ENCODE measurements around the gene IQSEC1. TPM values are rescaled to one million over a fixed set of nuclear protein-coding genes. Genes with fewer than 3 reads are reported as not detected.
A peak's percentile ranks its signal among the peaks of the same experiment; 100 is the strongest.

IQSEC1 gene
- total and polyA plus RNA-seq, 2 donors (not counting 1 experiment from before 2014, with no cell fraction given) = 4.3 to 18.2 TPM

DNA sequence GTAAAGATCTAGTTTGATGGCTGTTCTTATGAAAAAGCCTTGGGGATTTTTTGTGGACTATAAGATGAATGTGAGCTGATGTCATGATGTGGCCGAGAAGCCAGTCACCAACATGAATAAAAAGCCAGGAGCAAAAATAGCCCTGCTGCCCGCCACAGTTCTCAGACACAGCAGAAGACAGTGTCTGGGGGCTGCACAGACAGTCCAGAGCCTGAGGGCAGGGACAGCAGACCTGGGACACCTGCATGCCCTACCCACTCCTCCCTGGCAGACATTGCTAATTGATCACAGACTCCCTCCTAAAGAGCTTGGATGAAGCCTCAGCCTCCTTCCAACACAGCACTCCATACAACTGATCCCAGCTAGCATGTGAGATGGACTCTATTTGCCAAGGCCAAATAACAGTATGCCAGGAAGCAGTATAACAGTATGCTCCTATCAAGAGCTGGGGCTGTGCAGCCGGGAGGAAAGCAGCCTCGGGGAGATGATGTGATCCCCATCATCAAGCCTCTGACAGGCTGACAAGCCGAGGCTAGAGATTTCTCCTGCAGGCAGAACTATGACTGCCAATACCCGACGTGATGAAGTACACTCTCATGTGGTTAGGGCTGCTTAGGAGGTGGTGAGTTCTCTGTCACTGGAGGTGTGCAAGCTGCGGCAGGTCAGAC lies 126.4 kb downstream of the IQSEC1 start:
- Histone ChIP-seq H3K79me2 (ENCODE audit: control insufficient read depth, insufficient read depth, low read length) (no peaks in the 10 kb centered on the region), H4K20me1 (ENCODE audit: control insufficient read depth, extremely low read depth, insufficient read depth, low read length) (no peaks in the 10 kb centered on the region), H2AFZ (ENCODE audit: low read length) (no peak overlapping the region), H3K4me2 (ENCODE audit: extremely low read depth, insufficient read depth, low read length) (no peak overlapping the region), H3K9me3 (ENCODE audit: control insufficient read depth, insufficient read depth, low read depth, low read length) (no peaks in the 10 kb centered on the region), H3K27ac (ENCODE audit: insufficient read depth, low read length) (no peak overlapping the region), H3K4me1 (ENCODE audit: control insufficient read depth, extremely low read depth, insufficient read depth, low read length) (peaks cover 9% of the 10 kb centered on the region), H3K36me3 (ENCODE audit: control insufficient read depth, insufficient read depth, low read length) (no peaks in the 10 kb centered on the region), H3K4me3 (replicated peaks in 1 of 4; ENCODE audit: control extremely low read depth in 1 of 4, insufficient read depth in 1 of 4, low read depth in 3 of 4, low read length in 4 of 4) (no peak overlapping the region), H3K9ac (ENCODE audit: insufficient read depth, low read length) (no peak overlapping the region), H3K27me3 (ENCODE audit: control insufficient read depth, insufficient read depth, low read length) (no peaks in the 10 kb centered on the region)
- DNase-seq (ENCODE audit: low read depth in 2 of 2) = peak in 1 of 2 donors; percentile 43
- TF ChIP-seq, protein P1, sequence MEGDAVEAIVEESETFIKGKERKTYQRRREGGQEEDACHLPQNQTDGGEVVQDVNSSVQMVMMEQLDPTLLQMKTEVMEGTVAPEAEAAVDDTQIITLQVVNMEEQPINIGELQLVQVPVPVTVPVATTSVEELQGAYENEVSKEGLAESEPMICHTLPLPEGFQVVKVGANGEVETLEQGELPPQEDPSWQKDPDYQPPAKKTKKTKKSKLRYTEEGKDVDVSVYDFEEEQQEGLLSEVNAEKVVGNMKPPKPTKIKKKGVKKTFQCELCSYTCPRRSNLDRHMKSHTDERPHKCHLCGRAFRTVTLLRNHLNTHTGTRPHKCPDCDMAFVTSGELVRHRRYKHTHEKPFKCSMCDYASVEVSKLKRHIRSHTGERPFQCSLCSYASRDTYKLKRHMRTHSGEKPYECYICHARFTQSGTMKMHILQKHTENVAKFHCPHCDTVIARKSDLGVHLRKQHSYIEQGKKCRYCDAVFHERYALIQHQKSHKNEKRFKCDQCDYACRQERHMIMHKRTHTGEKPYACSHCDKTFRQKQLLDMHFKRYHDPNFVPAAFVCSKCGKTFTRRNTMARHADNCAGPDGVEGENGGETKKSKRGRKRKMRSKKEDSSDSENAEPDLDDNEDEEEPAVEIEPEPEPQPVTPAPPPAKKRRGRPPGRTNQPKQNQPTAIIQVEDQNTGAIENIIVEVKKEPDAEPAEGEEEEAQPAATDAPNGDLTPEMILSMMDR (conservative IDR thresholded peaks at IDR 0.05 in 1 of 2, IDR thresholded peaks at IDR 0.05 in 1 of 2; ENCODE audit: low read depth in 1 of 2, low read length in 2 of 2) = no peak
- TF ChIP-seq EZH2 (IDR thresholded peaks at IDR 0.05; ENCODE audit: low read length, missing control alignments) = no peak

DNA sequence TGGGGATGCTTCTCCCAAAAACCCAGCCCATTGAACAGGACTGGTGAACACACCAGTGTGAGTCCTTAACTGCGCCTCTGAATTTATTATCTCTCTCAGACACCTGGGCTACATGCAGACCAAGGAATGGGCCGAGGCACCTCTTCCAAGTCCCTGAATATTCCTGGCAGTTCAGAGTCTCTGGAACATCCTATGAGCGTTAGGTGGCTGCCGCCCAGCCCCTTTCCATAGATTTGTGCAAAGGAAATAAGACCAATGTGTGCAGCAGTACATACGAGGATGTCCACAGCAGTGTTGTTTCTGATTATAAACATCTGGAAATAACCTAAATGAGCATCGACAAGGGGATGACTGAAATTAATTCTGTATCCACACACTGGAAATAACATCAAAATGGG lies 127.0 kb downstream of the IQSEC1 start:
- no peak overlapping the region for H3K4me2 ChIP-seq (ENCODE audit: extremely low read depth, insufficient read depth, low read length)
- no peaks in the 10 kb centered on the region for H3K9me3 ChIP-seq (ENCODE audit: control insufficient read depth, insufficient read depth, low read depth, low read length)
- TF ChIP-seq, protein P1 (conservative IDR thresholded peaks at IDR 0.05 in 1 of 2, IDR thresholded peaks at IDR 0.05 in 1 of 2; ENCODE audit: low read depth in 1 of 2, low read length in 2 of 2) = no peak
- no peak for TF ChIP-seq EZH2 (IDR thresholded peaks at IDR 0.05; ENCODE audit: low read length, missing control alignments)
- H3K4me3 ChIP-seq (replicated peaks in 1 of 4; ENCODE audit: control extremely low read depth in 1 of 4, insufficient read depth in 1 of 4, low read depth in 3 of 4, low read length in 4 of 4) = no peak overlapping the region
- no peak for DNase-seq (ENCODE audit: low read depth in 2 of 2)
- no peaks in the 10 kb centered on the region for H3K27me3 ChIP-seq (ENCODE audit: control insufficient read depth, insufficient read depth, low read length)
- no peaks in the 10 kb centered on the region for H3K79me2 ChIP-seq (ENCODE audit: control insufficient read depth, insufficient read depth, low read length)
- H3K36me3 ChIP-seq (ENCODE audit: control insufficient read depth, insufficient read depth, low read length) = peaks cover 1% of the 10 kb centered on the region
- H3K9ac ChIP-seq (ENCODE audit: insufficient read depth, low read length) = no peak overlapping the region
- no peak overlapping the region for H2AFZ ChIP-seq (ENCODE audit: low read length)
- peaks cover 9% of the 10 kb centered on the region for H3K4me1 ChIP-seq (ENCODE audit: control insufficient read depth, extremely low read depth, insufficient read depth, low read length)
- H3K27ac ChIP-seq (ENCODE audit: insufficient read depth, low read length) = no peak overlapping the region
- no peaks in the 10 kb centered on the region for H4K20me1 ChIP-seq (ENCODE audit: control insufficient read depth, extremely low read depth, insufficient read depth, low read length)

DNA sequence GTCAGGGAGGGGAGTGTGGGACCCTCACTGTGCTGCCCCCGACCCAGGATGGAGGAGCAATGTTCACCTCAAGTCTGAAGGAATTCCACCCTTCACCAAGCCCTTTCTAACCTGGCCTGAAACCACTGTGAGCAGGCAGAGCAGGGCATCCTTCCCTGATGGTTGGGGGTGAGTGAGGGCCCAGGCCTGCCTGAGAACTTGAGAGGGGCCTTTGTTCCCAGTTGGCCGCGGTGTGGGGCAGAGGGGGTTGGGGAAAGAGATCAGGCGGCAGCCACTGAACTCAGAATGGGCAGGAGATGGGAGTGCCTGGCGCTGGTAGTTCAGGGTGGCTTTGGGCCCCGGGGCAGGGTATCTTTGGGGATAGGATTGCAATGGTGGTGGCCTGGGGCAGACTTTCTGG lies 128.4 kb downstream of the IQSEC1 start:
- Histone ChIP-seq H3K9ac (ENCODE audit: insufficient read depth, low read length) (no peak overlapping the region), H3K4me2 (ENCODE audit: extremely low read depth, insufficient read depth, low read length) (no peak overlapping the region), H3K4me1 (ENCODE audit: control insufficient read depth, extremely low read depth, insufficient read depth, low read length) (peaks cover 9% of the 10 kb centered on the region), H3K4me3 (replicated peaks in 1 of 4; ENCODE audit: control extremely low read depth in 1 of 4, insufficient read depth in 1 of 4, low read depth in 3 of 4, low read length in 4 of 4) (no peak overlapping the region), H3K9me3 (ENCODE audit: control insufficient read depth, insufficient read depth, low read depth, low read length) (no peaks in the 10 kb centered on the region), H3K36me3 (ENCODE audit: control insufficient read depth, insufficient read depth, low read length) (peaks cover 2% of the 10 kb centered on the region), H3K27ac (ENCODE audit: insufficient read depth, low read length) (no peak overlapping the region), H2AFZ (ENCODE audit: low read length) (no peak overlapping the region), H3K27me3 (ENCODE audit: control insufficient read depth, insufficient read depth, low read length) (no peaks in the 10 kb centered on the region), H4K20me1 (ENCODE audit: control insufficient read depth, extremely low read depth, insufficient read depth, low read length) (no peaks in the 10 kb centered on the region), H3K79me2 (ENCODE audit: control insufficient read depth, insufficient read depth, low read length) (no peaks in the 10 kb centered on the region)
- no peak for DNase-seq (ENCODE audit: low read depth in 2 of 2)
- TF ChIP-seq EZH2 (IDR thresholded peaks at IDR 0.05; ENCODE audit: low read length, missing control alignments) = no peak
- TF ChIP-seq, protein P1 (conservative IDR thresholded peaks at IDR 0.05 in 1 of 2, IDR thresholded peaks at IDR 0.05 in 1 of 2; ENCODE audit: low read depth in 1 of 2, low read length in 2 of 2) = no peak
